H9 (cell line): ENCODE results near the gene ATP5PO. TPM values are rescaled to one million over a fixed set of nuclear protein-coding genes. Genes with fewer than 3 reads are reported as not detected.

Experiments
- DNase-seq: peaks from one replicate; pipeline ENCODE4 v3.0.0-alpha.2; 2017
- H2AFZ ChIP-seq: one replicate; pipeline ENCODE4 v1.6.1; 2013; ENCODE audit warnings: mild to moderate bottlenecking, low read length, control low read depth, moderate library complexity
- H2AK5ac ChIP-seq: 2 replicates; pipeline ENCODE4 v1.6.1; 2013; ENCODE audit warnings: low read length, control low read depth, mixed read lengths; ENCODE audit not compliant: insufficient read length
- H2BK120ac ChIP-seq: one replicate; pipeline ENCODE4 v1.6.1; 2013; ENCODE audit warnings: low read depth, mild to moderate bottlenecking, low read length, control low read depth, inconsistent platforms; ENCODE audit not compliant: poor library complexity, severe bottlenecking
- H2BK12ac ChIP-seq: 2 replicates; pipeline ENCODE4 v1.6.1; 2013; ENCODE audit warnings: low read length, control low read depth, mixed read lengths, low read depth; ENCODE audit not compliant: insufficient read length
- H2BK15ac ChIP-seq: 2 replicates; pipeline ENCODE4 v1.6.1; 2013; ENCODE audit warnings: low read depth, low read length, control low read depth
- H2BK20ac ChIP-seq: one replicate; pipeline ENCODE4 v1.6.1; 2013; ENCODE audit warnings: low read depth, mild to moderate bottlenecking, low read length, control low read depth, inconsistent platforms; ENCODE audit not compliant: poor library complexity, severe bottlenecking
- H2BK5ac ChIP-seq: 2 replicates; pipeline ENCODE4 v1.6.1; 2013; ENCODE audit warnings: low read length, control low read depth, mixed read lengths; ENCODE audit not compliant: insufficient read length
- H3K14ac ChIP-seq: 2 replicates; pipeline ENCODE4 v1.6.1; 2013; ENCODE audit warnings: low read length, control low read depth; ENCODE audit not compliant: insufficient read depth
- H3K18ac ChIP-seq: 2 replicates; pipeline ENCODE4 v1.6.1; 2013; ENCODE audit warnings: low read depth, mild to moderate bottlenecking, mixed read lengths, low read length, control low read depth; ENCODE audit not compliant: insufficient read length
- H3K23ac ChIP-seq: 2 replicates; pipeline ENCODE4 v1.6.1; 2013; ENCODE audit warnings: low read length, control low read depth, mixed read lengths, low read depth; ENCODE audit not compliant: insufficient read length
- H3K23me2 ChIP-seq: 2 replicates; pipeline ENCODE4 v1.6.1; 2013; ENCODE audit warnings: low read depth, mild to moderate bottlenecking, mixed read lengths, low read length, control low read depth; ENCODE audit not compliant: insufficient read length, poor library complexity, severe bottlenecking
- H3K27ac ChIP-seq: 2 replicates; pipeline ENCODE4 v1.5.1; 2013; ENCODE audit warnings: low read length, control low read depth, mixed read lengths, low read depth; ENCODE audit not compliant: insufficient read length
- H3K27me3 ChIP-seq: 2 replicates; pipeline ENCODE4 v1.6.1; 2013; ENCODE audit warnings: low read length, control low read depth, inconsistent platforms; ENCODE audit not compliant: insufficient read depth
- H3K4ac ChIP-seq: 2 replicates; pipeline ENCODE4 v1.6.1; 2013; ENCODE audit warnings: low read depth, mild to moderate bottlenecking, control low read depth, inconsistent platforms, low read length, moderate library complexity
- H3K4me1 ChIP-seq: 2 replicates; pipeline ENCODE4 v1.6.1; 2013; ENCODE audit warnings: low read length, control low read depth, inconsistent platforms; ENCODE audit not compliant: insufficient read depth
- H3K4me2 ChIP-seq: 2 replicates; pipeline ENCODE4 v1.6.1; 2013; ENCODE audit warnings: low read length, control low read depth, mixed read lengths; ENCODE audit not compliant: insufficient read length, insufficient read depth
- H3K56ac ChIP-seq: 2 replicates; pipeline ENCODE4 v1.6.1; 2013; ENCODE audit warnings: low read depth, mild to moderate bottlenecking, mixed read lengths, low read length, control low read depth; ENCODE audit not compliant: insufficient read length
- H3K79me1 ChIP-seq: 2 replicates; pipeline ENCODE4 v1.6.1; 2013; ENCODE audit warnings: low read depth, mild to moderate bottlenecking, moderate library complexity, low read length, control low read depth, inconsistent platforms; ENCODE audit not compliant: insufficient read depth, poor library complexity, severe bottlenecking
- H3K79me2 ChIP-seq: 2 replicates; pipeline ENCODE4 v1.6.1; 2013; ENCODE audit warnings: low read length, control low read depth, inconsistent platforms; ENCODE audit not compliant: insufficient read depth
- H3K9ac ChIP-seq: 2 replicates; pipeline ENCODE4 v1.6.1; 2013; ENCODE audit warnings: low read length, control low read depth, mixed read lengths; ENCODE audit not compliant: insufficient read length; ENCODE audit errors: extremely low read depth
- H3K9me3 ChIP-seq: one replicate; pipeline ENCODE4 v1.6.1; 2013; ENCODE audit warnings: low read depth, low read length, inconsistent platforms; ENCODE audit not compliant: control insufficient read depth
- H3T11ph ChIP-seq: one replicate; pipeline ENCODE4 v1.6.1; 2013; ENCODE audit warnings: mild to moderate bottlenecking, low read length, control low read depth, inconsistent platforms
- H4K20me1 ChIP-seq: one replicate; pipeline ENCODE4 v1.6.1; 2013; ENCODE audit not compliant: control insufficient read depth, insufficient read length, insufficient read depth
- H4K5ac ChIP-seq: 2 replicates; pipeline ENCODE4 v1.6.1; 2013; ENCODE audit warnings: low read depth, mild to moderate bottlenecking, mixed read lengths, low read length, control low read depth; ENCODE audit not compliant: insufficient read length
- H4K8ac ChIP-seq: replicated peaks from 2 replicates; pipeline ENCODE4 v1.6.1; 2013; ENCODE audit warnings: low read length, control low read depth, mixed read lengths, low read depth; ENCODE audit not compliant: insufficient read length
- H4K91ac ChIP-seq: 2 replicates; pipeline ENCODE4 v1.6.1; 2013; ENCODE audit warnings: low read depth, mild to moderate bottlenecking, moderate library complexity, mixed read lengths, low read length, control low read depth; ENCODE audit not compliant: insufficient read length
- H3K27ac Mint-ChIP-seq, 3 experiments: 2 replicates in 2 of 3; 3 replicates in 1 of 3; pipeline ENCODE4 v1.8.0; 2020 to 2021; ENCODE audit warnings: mixed read lengths in 3 of 3, mild to moderate bottlenecking in 1 of 3, moderate library complexity in 1 of 3
- H3K27me3 Mint-ChIP-seq: 2 replicates; pipeline ENCODE4 v1.8.0; 2021; ENCODE audit warnings: low read depth, mild to moderate bottlenecking, moderate library complexity, mixed read lengths
- H3K36me3 Mint-ChIP-seq, 3 experiments: 2 replicates in 2 of 3; 3 replicates in 1 of 3; pipeline ENCODE4 v1.8.0; 2020 to 2021; ENCODE audit warnings: low read depth in 3 of 3, mixed read lengths in 3 of 3; ENCODE audit not compliant: insufficient read depth in 1 of 3
- H3K4me1 Mint-ChIP-seq, 2 experiments: 2 replicates each; pipeline ENCODE4 v1.8.0; 2020; ENCODE audit warnings: mixed read lengths in 2 of 2
- H3K4me3 Mint-ChIP-seq, 2 experiments: 2 replicates in 1 of 2; 3 replicates in 1 of 2; pipeline ENCODE4 v1.8.0; 2020 to 2021; ENCODE audit warnings: mild to moderate bottlenecking in 2 of 2, mixed read lengths in 2 of 2, moderate library complexity in 1 of 2
- H3K9me3 Mint-ChIP-seq, 2 experiments: 2 replicates in 1 of 2; 3 replicates in 1 of 2; pipeline ENCODE4 v1.8.0; 2020; ENCODE audit warnings: mild to moderate bottlenecking in 2 of 2, mixed read lengths in 2 of 2, moderate library complexity in 1 of 2
- WGBS: extraction: QIAGEN DNeasy Blood & Tissue Kit; methylation state at CpG from one replicate; pipeline ENCODE4 v1.1.7; 2013; ENCODE audit warnings: missing lambda C conversion rate, low lambda C conversion rate, mixed read lengths; ENCODE audit not compliant: insufficient read length; ENCODE audit errors: extremely low coverage; 5-methylcytosine and 5-hydroxymethylcytosine counted together
- total RNA-seq: library from RNA; stranded (reverse); gene quantifications from 2 replicates; pipeline ENCODE4 v1.2.1, GENCODE V29; 2021
- TF ChIP-seq, protein P1 (sequence below): fragments of 200-600 bp; sonication (generic); conservative IDR thresholded peaks from 3 replicates; pipeline ENCODE4 v1.8.0; 2021; ENCODE audit warnings: antibody characterized with exemption, mild to moderate bottlenecking

ATP5PO gene
- total RNA-seq, 1 experiment from 2014 or later = 275 TPM

DNA sequence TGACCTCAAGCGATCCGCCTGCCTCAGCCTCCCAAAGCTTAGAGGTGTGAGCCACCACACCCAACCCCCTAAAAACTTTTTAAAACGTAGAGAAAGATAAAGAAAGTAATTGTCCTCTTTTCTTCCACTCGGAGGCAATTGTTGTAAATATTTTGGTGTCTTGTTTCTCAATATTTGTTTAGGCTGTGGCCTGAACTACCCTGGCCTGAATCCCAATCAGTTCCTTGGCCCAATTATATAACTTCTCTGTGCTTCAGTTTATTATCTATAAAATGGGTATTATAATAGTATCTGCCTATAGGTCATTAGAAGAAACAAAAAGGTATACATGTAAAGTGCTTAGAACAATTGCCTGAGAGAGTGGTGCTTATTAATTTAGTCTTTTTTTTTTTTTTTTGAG is 1.8 kb upstream of the ATP5PO start:
- TF ChIP-seq, protein P1, sequence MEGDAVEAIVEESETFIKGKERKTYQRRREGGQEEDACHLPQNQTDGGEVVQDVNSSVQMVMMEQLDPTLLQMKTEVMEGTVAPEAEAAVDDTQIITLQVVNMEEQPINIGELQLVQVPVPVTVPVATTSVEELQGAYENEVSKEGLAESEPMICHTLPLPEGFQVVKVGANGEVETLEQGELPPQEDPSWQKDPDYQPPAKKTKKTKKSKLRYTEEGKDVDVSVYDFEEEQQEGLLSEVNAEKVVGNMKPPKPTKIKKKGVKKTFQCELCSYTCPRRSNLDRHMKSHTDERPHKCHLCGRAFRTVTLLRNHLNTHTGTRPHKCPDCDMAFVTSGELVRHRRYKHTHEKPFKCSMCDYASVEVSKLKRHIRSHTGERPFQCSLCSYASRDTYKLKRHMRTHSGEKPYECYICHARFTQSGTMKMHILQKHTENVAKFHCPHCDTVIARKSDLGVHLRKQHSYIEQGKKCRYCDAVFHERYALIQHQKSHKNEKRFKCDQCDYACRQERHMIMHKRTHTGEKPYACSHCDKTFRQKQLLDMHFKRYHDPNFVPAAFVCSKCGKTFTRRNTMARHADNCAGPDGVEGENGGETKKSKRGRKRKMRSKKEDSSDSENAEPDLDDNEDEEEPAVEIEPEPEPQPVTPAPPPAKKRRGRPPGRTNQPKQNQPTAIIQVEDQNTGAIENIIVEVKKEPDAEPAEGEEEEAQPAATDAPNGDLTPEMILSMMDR = no peak
- Mint-ChIP-seq H3K4me3 (no peak overlapping the region), H3K27ac (no peak overlapping the region), H3K27me3 (no peaks in the 10 kb centered on the region), H3K36me3 (peaks cover 8 to 17% (median 16%) of the 10 kb centered on the region in 3 experiments; a peak in 5 of 7 replicates), H3K9me3 (no peaks in the 10 kb centered on the region; a peak in 1 of 5 replicates), H3K4me1 (peaks cover 14 to 17% of the 10 kb centered on the region in 2 experiments)
- Histone ChIP-seq H2AFZ (no peak overlapping the region), H2BK5ac (no peak overlapping the region), H3K9ac (no peak overlapping the region), H2BK15ac (no peak overlapping the region), H4K8ac (no peak overlapping the region), H4K20me1 (no peaks in the 10 kb centered on the region), H4K91ac (no peak overlapping the region), H3K23ac (no peak overlapping the region), H3K27me3 (no peaks in the 10 kb centered on the region), H3K9me3 (no peaks in the 10 kb centered on the region), H4K5ac (no peak overlapping the region), H3K4me1 (peaks cover 2% of the 10 kb centered on the region), H2BK120ac (no peak overlapping the region), H3K56ac (no peak overlapping the region), H3K79me1 (no peaks in the 10 kb centered on the region), H2BK20ac (no peak overlapping the region), H3K14ac (no peak overlapping the region), H3K23me2 (peaks cover 9% of the 10 kb centered on the region), H3K79me2 (peaks cover 7% of the 10 kb centered on the region; the same call in 1 of the 2 replicates), H3K27ac (no peak overlapping the region), H3K4me2 (no peak overlapping the region), H3K18ac (no peak overlapping the region), H3T11ph (no peak overlapping the region), H2AK5ac (no peak overlapping the region), H3K4ac (no peak overlapping the region), H2BK12ac (no peak overlapping the region)
- no CpG with 5 or more reads among the region's 4 CpGs for WGBS
- DNase-seq = no peak
